ENCODE data around the gene MICA. TPM values are rescaled to one million over a fixed set of nuclear protein-coding genes. Genes with fewer than 3 reads are reported as not detected.

Gene MICA
- total RNA-seq: 106 and 108 TPM in 2 replicates

GRCh38 chr6:31403283-31404060 lies at the start of gene MICA:
Gene MICA, plus strand, starts transcription at chr6:31403595. Its CDS starts 38 bp downstream, at chr6:31403633.

GRCh38 chr6:31356946-31357466 lies 46.4 kb upstream of the MICA start, which contains the start of gene HLA-B:
Gene HLA-B, minus strand, starts transcription at chr6:31357179. Its CDS starts 21 bp downstream, at chr6:31357158.

Other genes starting within 250 kb of the MICA start
- gene CCHCR1, start 245.8 kb upstream of the MICA start, total RNA-seq: 19.9 and 23.9 TPM in 2 replicates
- 52.1 and 56.8 TPM in 2 replicates for gene TCF19, start 245.0 kb upstream of the MICA start, total RNA-seq
- not detected in 2 replicates for gene POU5F1, start 232.9 kb upstream of the MICA start, total RNA-seq
- 36.5 and 42.2 TPM in 2 replicates for gene HLA-C, start 131.5 kb upstream of the MICA start, total RNA-seq
- gene HLA-B, start 46.4 kb upstream of the MICA start, total RNA-seq: 39.8 and 53.1 TPM in 2 replicates
- gene MICB, start 94.5 kb downstream of the MICA start, total RNA-seq: 22.4 and 24.2 TPM in 2 replicates
- gene MCCD1, start 125.4 kb downstream of the MICA start, total RNA-seq: not detected in 2 replicates
- gene DDX39B, start 138.4 kb downstream of the MICA start, total RNA-seq: 498 and 551 TPM in 2 replicates
- 1.2 and 2.7 TPM in 2 replicates for gene ATP6V1G2, start 143.0 kb downstream of the MICA start, total RNA-seq
- gene NFKBIL1, start 144.0 kb downstream of the MICA start, total RNA-seq: 17.7 and 19.9 TPM in 2 replicates
- not detected in 2 replicates for gene LTA, start 168.7 kb downstream of the MICA start, total RNA-seq
- not detected in 2 replicates for gene TNF, start 172.0 kb downstream of the MICA start, total RNA-seq
- gene LTB, start 178.8 kb downstream of the MICA start, total RNA-seq: not detected in 2 replicates
- gene LST1, start 182.7 kb downstream of the MICA start, total RNA-seq: not detected in 2 replicates
- not detected in 2 replicates for gene NCR3, start 189.4 kb downstream of the MICA start, total RNA-seq
- 0.15 TPM in 1 of 2 replicates, not detected in the other for gene AIF1, start 211.6 kb downstream of the MICA start, total RNA-seq
- gene PRRC2A, start 217.1 kb downstream of the MICA start, total RNA-seq: 103 and 107 TPM in 2 replicates
- gene BAG6, start 249.1 kb downstream of the MICA start, total RNA-seq: 265 and 271 TPM in 2 replicates

All from bronchus fibroblast of lung (primary cell).